IMR-90 (cell line): ENCODE measurements around the gene FOXL1.

Experiments used
- CHD1 ChIP-seq: IDR thresholded peaks from 2 replicates; pipeline ENCODE4 v1.6.1; 2012; ENCODE audit warnings: low read depth, low read length, improper control_type of control experiment
- ELK1 ChIP-seq: fragments of 150-350 bp; IDR thresholded peaks from 2 replicates; pipeline ENCODE4 v1.6.1; 2016; ENCODE audit warnings: low read depth, mild to moderate bottlenecking, low read length, moderate library complexity, borderline replicate concordance
- FOS ChIP-seq: fragments of 150-350 bp; IDR thresholded peaks from 2 replicates; pipeline ENCODE4 v1.6.1; 2016; ENCODE audit warnings: low read depth, low read length
- MXI1 ChIP-seq: IDR thresholded peaks from 2 replicates; pipeline ENCODE4 v1.6.1; 2012; ENCODE audit warnings: low read depth, mild to moderate bottlenecking, low read length, moderate library complexity, borderline replicate concordance
- POLR2A ChIP-seq: IDR thresholded peaks from 2 replicates; pipeline ENCODE4 v1.6.1; 2012; ENCODE audit warnings: mild to moderate bottlenecking, low read depth, low read length
- RAD21 ChIP-seq: IDR thresholded peaks from 2 replicates; pipeline ENCODE4 v1.6.1; 2012; ENCODE audit warnings: low read length, improper control_type of control experiment
- RFX5 ChIP-seq: IDR thresholded peaks from 2 replicates; pipeline ENCODE4 v1.8.0; 2012; ENCODE audit warnings: low read depth, mild to moderate bottlenecking, low read length, moderate library complexity
- SMC3 ChIP-seq: fragments of 150-350 bp; IDR thresholded peaks from 2 replicates; pipeline ENCODE4 v1.6.1; 2016; ENCODE audit warnings: low read depth, mild to moderate bottlenecking, antibody characterized with exemption, low read length, moderate library complexity
- USF2 ChIP-seq: fragments of 150-350 bp; IDR thresholded peaks from 2 replicates; pipeline ENCODE4 v1.6.1; 2017; ENCODE audit warnings: mild to moderate bottlenecking, antibody characterized with exemption, low read length, low read depth
- TF ChIP-seq, protein P1 (sequence below): conservative IDR thresholded peaks from 2 replicates; pipeline ENCODE4 v1.5.1; 2012; ENCODE audit warnings: mild to moderate bottlenecking, low read depth, low read length, improper control_type of control experiment

DNA sequence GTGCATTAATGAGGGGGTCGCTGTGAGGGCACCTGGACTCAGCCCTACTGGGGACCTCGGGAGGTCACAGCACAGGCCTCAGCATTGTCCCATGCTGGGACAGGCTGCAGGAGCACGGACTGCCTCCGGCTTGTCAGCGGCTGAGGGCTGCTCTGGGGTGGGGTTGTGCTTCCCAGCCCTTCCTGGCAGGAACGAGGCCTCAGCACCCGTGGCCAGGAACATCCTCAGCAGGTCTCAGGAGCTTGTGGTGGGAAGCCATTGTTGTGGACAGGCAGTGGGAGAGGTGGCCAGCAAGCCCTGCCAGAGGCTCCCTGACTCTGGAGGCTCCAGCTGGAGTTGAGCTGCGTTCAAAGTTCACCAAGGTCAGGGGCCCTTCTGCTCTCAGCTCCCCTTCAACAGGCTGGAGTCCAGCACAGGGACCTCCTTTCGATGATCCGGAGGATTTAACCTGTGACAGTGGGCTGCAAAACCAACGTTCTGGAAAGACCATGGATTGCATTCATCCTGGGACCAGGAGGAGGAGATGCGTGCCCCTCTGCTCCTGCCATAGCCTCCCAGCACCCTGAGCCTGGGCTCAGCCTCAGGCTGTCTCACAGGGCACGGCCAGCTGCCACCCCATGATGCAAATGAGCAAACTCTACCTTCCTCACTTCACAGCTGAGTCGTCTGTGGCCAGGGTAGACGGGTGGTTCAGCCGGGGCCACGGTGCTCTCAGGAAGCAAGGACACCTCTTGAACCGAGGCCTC, 32.6 kb downstream of the FOXL1 start:
- TF ChIP-seq, protein P1, sequence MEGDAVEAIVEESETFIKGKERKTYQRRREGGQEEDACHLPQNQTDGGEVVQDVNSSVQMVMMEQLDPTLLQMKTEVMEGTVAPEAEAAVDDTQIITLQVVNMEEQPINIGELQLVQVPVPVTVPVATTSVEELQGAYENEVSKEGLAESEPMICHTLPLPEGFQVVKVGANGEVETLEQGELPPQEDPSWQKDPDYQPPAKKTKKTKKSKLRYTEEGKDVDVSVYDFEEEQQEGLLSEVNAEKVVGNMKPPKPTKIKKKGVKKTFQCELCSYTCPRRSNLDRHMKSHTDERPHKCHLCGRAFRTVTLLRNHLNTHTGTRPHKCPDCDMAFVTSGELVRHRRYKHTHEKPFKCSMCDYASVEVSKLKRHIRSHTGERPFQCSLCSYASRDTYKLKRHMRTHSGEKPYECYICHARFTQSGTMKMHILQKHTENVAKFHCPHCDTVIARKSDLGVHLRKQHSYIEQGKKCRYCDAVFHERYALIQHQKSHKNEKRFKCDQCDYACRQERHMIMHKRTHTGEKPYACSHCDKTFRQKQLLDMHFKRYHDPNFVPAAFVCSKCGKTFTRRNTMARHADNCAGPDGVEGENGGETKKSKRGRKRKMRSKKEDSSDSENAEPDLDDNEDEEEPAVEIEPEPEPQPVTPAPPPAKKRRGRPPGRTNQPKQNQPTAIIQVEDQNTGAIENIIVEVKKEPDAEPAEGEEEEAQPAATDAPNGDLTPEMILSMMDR, result no peak
- no peak for TF ChIP-seq POLR2A
- TF ChIP-seq MXI1, result no peak
- TF ChIP-seq USF2, result no peak
- TF ChIP-seq ELK1, result no peak
- TF ChIP-seq CHD1, result no peak
- no peak for TF ChIP-seq RFX5
- no peak for TF ChIP-seq SMC3
- TF ChIP-seq FOS, result no peak
- TF ChIP-seq RAD21, result no peak
